Heart right ventricle (tissue), 16 donors: ENCODE results near the gene ARRDC1. TPM values are rescaled to one million over a fixed set of nuclear protein-coding genes. Genes with fewer than 3 reads are reported as not detected.
A peak's percentile ranks its signal among the peaks of the same experiment; 100 is the strongest.

Experiments
- ATAC-seq, 8 donors: fragments of 200-7000 bp; cut with Tn5 transposase; one replicate each; pipeline ENCODE4 v1.9.1; 2020; ENCODE audit warnings: mild to moderate bottlenecking in 8 of 8, moderate library complexity in 8 of 8, moderate number of reproducible peaks in 1 of 8
- DNase-seq, 2 donors: peaks; one replicate each; pipeline ENCODE4 v3.0.0-alpha.2; 2020
- H3K27ac ChIP-seq, 10 donors: fragments of 200-600 bp; sonication (generic) in 2 of 10; one replicate each; pipeline versions ENCODE4 v1.5.0 to v1.8.0; 2020 to 2022; ENCODE audit warnings: mild to moderate bottlenecking in 3 of 10
- H3K27me3 ChIP-seq, 7 donors: fragments of 200-600 bp; one replicate each; pipeline ENCODE4 v1.8.0; 2021 to 2022; ENCODE audit warnings: mild to moderate bottlenecking in 2 of 7
- H3K36me3 ChIP-seq, 9 donors: fragments of 200-600 bp; sonication (generic) in 1 of 9; one replicate each; pipeline versions ENCODE4 v1.5.0 to v1.8.0; 2020 to 2022; ENCODE audit warnings: mild to moderate bottlenecking in 2 of 9
- H3K4me1 ChIP-seq, 9 donors: fragments of 200-600 bp; sonication (generic) in 1 of 9; one replicate each; pipeline versions ENCODE4 v1.5.0 to v1.8.0; 2020 to 2022; ENCODE audit warnings: mild to moderate bottlenecking in 4 of 9
- H3K4me3 ChIP-seq, 10 donors: fragments of 200-600 bp; sonication (generic) in 2 of 10; one replicate each; pipeline versions ENCODE4 v1.5.0 to v1.8.0; 2020 to 2022; ENCODE audit warnings: mild to moderate bottlenecking in 7 of 10, moderate library complexity in 2 of 10
- H3K9me3 ChIP-seq, 11 donors: fragments of 200-600 bp in 10 of 11; sonication (generic) in 2 of 11; one replicate each; pipeline versions ENCODE4 v1.5.0 to v1.8.0; 2013 to 2022; ENCODE audit warnings: mild to moderate bottlenecking in 2 of 11, control low read depth in 1 of 11, moderate library complexity in 1 of 11
- CTCF ChIP-seq, 9 donors: fragments of 200-600 bp; sonication (generic) in 2 of 9; IDR thresholded peaks; one replicate each; pipeline versions ENCODE4 v1.5.0 to v1.8.0; 2021 to 2022; ENCODE audit warnings: antibody characterized with exemption in 9 of 9, mild to moderate bottlenecking in 5 of 9, moderate library complexity in 1 of 9
- WGBS, 2 donors: extraction: QIAGEN DNeasy Blood & Tissue Kit; methylation state at CpG; one replicate each; pipeline ENCODE4 v1.1.7; 2013; ENCODE audit warnings: inconsistent platforms in 1 of 2; 5-methylcytosine and 5-hydroxymethylcytosine counted together
- intact Hi-C, 10 donors: fragments of 100-400 bp; cut with DNase I; formaldehyde crosslinking; loops; one replicate each; pipeline versions ENCODE4 v1.11.1 to v1.14.2; 2022
- polyA plus RNA-seq, 2 donors: library from polyadenylated mRNA; stranded (reverse); fragments of 200-250 nt; gene quantifications; one replicate each; pipeline ENCODE4 v1.2.3, GENCODE V29; 2013
- total RNA-seq, 10 donors: library from RNA; stranded (reverse); fragmentation: NEBNext Ultra II Directional in 3 of 10; extraction: Animal tissue kit (Norgen Biotek cat#: 25700) in 3 of 10; gene quantifications; one replicate each; pipeline versions ENCODE4 v1.2.1 to v1.2.4, GENCODE V29; 2021 to 2023
- donor health status: Arrhythmogenic right ventricular cardiomyopathy.
- donor health status: ischemic (EF 13 %, LVEDD 7.1; RV severe dilation, severe dysfunction).
- donor health status: healthy with polysubstance abuse.
- donor health status: DM: no; HTN: yes; CAD: no.
- donor health status: DM: no; HTN: no; CAD: no.
- donor health status: ischemic (EF 25% LVEDD 6.9; RV normal size, moderate dysfunction).
- donor health status: ischemic (EF 25% LVEDD 5.7; RV mildly dilated, moderate dysfunction).
- donor health status: healthy.
- donor health status: DM: yes; HTN: yes; CAD: no.
- donor health status: Ischemic cardiomyopathy.
- donor health status: ischemic (EF 35%, LVEDD 5.7; RV mildly dilated, moderate dysfunction).
- donor health status: nonischemic (EF 11% LVEDD 7.7; RV severe dilation, severe dysfunction).
- donor health status: DM: yes; HTN: yes; CAD: no.
- donor health status: PGD.
- donor health status: ischemic (EF 29% LVEDD 5.4; RV normal size, mild dysfunction).
- donor health status: nonischemic (EF 23%, LVEDD 6.1; RV moderate dilation, normal function).

ARRDC1 gene
- total and polyA plus RNA-seq, 12 donors: 10.3 to 93.1 (median 15.2) TPM

GRCh38 chr9:137588311-137588710, 17.2 kb upstream of the ARRDC1 start:
- DNase-seq: no peak
- H3K36me3 ChIP-seq: peaks cover 0 to 51% (median 17%) of the 10 kb centered on the region in 9 donors

DNA sequence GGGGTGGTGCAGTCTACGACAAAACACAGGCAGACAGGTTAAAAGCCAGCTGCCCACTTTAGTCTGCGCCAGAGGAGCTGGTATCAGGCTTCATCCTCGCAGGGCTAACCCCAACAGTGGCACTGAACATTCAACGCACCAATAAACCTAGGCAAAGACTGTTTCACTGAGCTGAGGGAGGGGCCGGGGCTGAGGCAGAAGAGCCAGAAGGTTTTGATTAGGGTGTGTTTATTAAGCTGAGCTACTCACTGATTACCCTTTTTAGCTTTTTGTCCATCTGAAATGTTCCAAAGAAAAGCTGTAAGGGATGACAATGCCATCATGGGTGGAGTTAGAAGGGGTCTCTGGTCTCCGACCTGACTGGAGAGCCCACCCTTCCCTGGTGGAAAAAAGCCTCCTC, 16.6 kb upstream of the ARRDC1 start:
- no peak for TF ChIP-seq CTCF (IDR thresholded peaks at IDR 0.05)
- H3K9me3 ChIP-seq: no peaks in the 10 kb centered on the region
- H3K27me3 ChIP-seq: no peaks in the 10 kb centered on the region
- peak overlapping the region in 4 of 10 donors; percentile 63 to 68 (median 66) for H3K4me3 ChIP-seq
- H3K4me1 ChIP-seq: peaks cover 10 to 25% (median 17%) of the 10 kb centered on the region in 9 donors
- peaks cover 0 to 45% (median 14%) of the 10 kb centered on the region in 9 donors for H3K36me3 ChIP-seq
- DNase-seq: no peak
- no peak overlapping the region for H3K27ac ChIP-seq
- intact Hi-C loops: no loop called here
- WGBS, 2 donors: 92% methylated on average over 6 of the region's 6 CpGs
- no peak for ATAC-seq

More at GRCh38 chr9:137588311-137588710, 17.2 kb upstream of the ARRDC1 start:
- Histone ChIP-seq H3K4me3 (no peak overlapping the region), H3K4me1 (peaks cover 10 to 25% (median 17%) of the 10 kb centered on the region in 9 donors), H3K27me3 (no peaks in the 10 kb centered on the region), H3K27ac (no peak overlapping the region), H3K9me3 (no peaks in the 10 kb centered on the region)
- ATAC-seq: no peak
- intact Hi-C loops: no loop called here
- 91 to 93% methylated on average over 13 of the region's 13 CpGs for WGBS, 2 donors
- no peak for TF ChIP-seq CTCF (IDR thresholded peaks at IDR 0.05)

DNA sequence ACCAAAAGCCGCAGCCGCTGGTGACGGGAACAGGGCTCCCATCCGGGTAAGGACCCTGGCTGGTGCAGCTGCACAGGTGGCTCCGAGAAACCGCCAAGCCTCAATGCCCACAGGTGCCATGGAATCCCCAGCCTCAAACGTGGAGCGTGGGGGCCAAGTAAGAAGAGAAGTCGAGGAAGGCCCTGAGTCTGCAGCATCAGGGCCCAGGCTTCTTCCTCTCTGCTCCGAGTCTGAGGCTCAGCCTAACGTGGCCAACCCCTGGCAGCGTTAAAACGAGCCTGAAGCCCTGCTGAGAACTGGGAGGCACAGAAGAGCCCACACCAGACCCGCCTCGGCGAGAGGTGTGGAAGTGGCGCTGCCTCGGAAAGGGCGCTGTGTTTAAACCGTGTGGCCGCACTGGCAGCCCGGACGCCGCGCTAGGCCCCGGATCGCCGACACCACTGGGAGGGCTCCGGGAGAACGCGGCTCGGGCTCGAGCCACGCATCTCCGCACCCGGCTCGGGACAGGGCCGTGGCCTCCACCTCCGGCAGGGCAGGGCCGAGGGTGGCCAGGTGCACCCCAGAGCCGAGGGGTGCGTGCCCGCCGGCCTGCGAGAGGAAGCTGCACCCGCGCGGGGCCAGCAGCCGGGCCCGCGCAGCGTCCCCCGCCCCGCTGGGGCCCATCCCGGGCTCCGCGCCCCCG, 15.9 kb upstream of the ARRDC1 start:
- no peaks in the 10 kb centered on the region for H3K9me3 ChIP-seq
- peak overlapping the region in 5 of 10 donors; percentile 19 to 31 (median 22) for H3K27ac ChIP-seq
- peak overlapping the region; percentile 59 to 91 (median 64) for H3K4me3 ChIP-seq
- TF ChIP-seq CTCF (IDR thresholded peaks at IDR 0.05): no peak
- ATAC-seq (no peak), DNase-seq (no peak)
- 10% methylated on average over 47 to 58 of the region's 58 CpGs for WGBS, 2 donors
- H3K36me3 ChIP-seq: peaks cover 0 to 38% (median 14%) of the 10 kb centered on the region in 9 donors
- H3K4me1 ChIP-seq: peaks cover 10 to 25% (median 17%) of the 10 kb centered on the region in 9 donors
- H3K27me3 ChIP-seq: no peaks in the 10 kb centered on the region
- intact Hi-C loops: no loop called here

DNA sequence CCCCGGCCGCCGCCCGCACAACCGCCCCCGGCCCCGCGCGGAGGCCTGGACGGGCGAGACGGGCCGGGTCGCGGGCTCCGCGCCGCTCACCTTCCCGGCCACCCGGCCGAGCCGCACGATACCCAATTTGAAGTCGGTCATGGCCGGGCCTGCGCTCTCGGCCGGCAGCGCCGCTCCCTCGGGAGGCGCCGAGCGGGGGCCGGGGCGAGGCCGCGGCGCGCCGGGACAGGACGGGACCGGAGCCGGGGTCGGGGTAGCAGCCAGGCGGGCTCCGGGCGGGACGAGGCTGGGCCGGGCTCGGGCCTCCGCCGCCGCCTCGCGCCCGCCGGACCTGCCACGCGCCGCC, 15.4 kb upstream of the ARRDC1 start:
- H3K4me1 ChIP-seq: peaks cover 10 to 25% (median 17%) of the 10 kb centered on the region in 9 donors
- H3K9me3 ChIP-seq: no peaks in the 10 kb centered on the region
- H3K4me3 ChIP-seq: peak overlapping the region; percentile 59 to 91 (median 64)
- peaks cover 0 to 33% (median 14%) of the 10 kb centered on the region in 9 donors for H3K36me3 ChIP-seq
- intact Hi-C loops: no loop called here
- no peak overlapping the region for H3K27ac ChIP-seq
- WGBS, 2 donors: 0 to 1% methylated on average over 42 to 61 of the region's 61 CpGs
- ATAC-seq (no peak), DNase-seq (no peak)
- TF ChIP-seq CTCF (IDR thresholded peaks at IDR 0.05): no peak
- H3K27me3 ChIP-seq: no peaks in the 10 kb centered on the region
